HCT116 (cell line): ENCODE results near the gene UGT2A2. TPM values are rescaled to one million over a fixed set of nuclear protein-coding genes. Genes with fewer than 3 reads are reported as not detected.

ENCODE experiments used
- ATAC-seq: fragments of 200-7000 bp; cut with Tn5 transposase; 2 replicates; pipeline ENCODE4 v1.9.1; 2020; ENCODE audit warnings: mild to moderate bottlenecking, moderate library complexity
- BruUV-seq: library from RNA; stranded (reverse); fragments of 400-500 nt; replicated peaks from 2 replicates; lab custom pipeline; 2021; lab: Mats Ljungman, UMichigan
- CTCF ChIA-PET: fragments of 300-600 bp; sonication (Branson Sonifier 250); formaldehyde crosslinking; loops from one replicate; lab custom pipeline; 2021; ENCODE audit warnings: antibody characterized with exemption; lab: Charles Lee
- POLR2A ChIA-PET: fragments of 300-600, 350-600 bp; sonication (Branson Sonifier 250); formaldehyde crosslinking; loops from one replicate; lab custom pipeline; 2021; ENCODE audit warnings: antibody characterized with exemption; lab: Charles Lee
- RAD21 ChIA-PET, 2 experiments: fragments of 300-600 bp; sonication (Branson Sonifier 250); formaldehyde crosslinking; loops; one replicate each; lab custom pipeline; 2023; ENCODE audit warnings: low total read pairs in 2 of 2; ENCODE audit not compliant: uncharacterized antibody in 2 of 2, unreplicated experiment in 2 of 2, low non-redundant PET in 1 of 2; lab: Charles Lee
- DNase-seq: peaks from one replicate; pipeline ENCODE4 v3.0.0-alpha.2; 2010; ENCODE audit warnings: low read depth, low spot score
- H2AFZ ChIP-seq: fragments of 200-600 bp; shearing (Covaris generic), sonication (generic); 2 replicates; pipeline ENCODE4 v1.6.1; 2017; ENCODE audit warnings: low read depth, mixed run types, mixed read lengths, antibody characterized with exemption, low read length; ENCODE audit not compliant: poor library complexity, severe bottlenecking
- H3K27ac ChIP-seq: 2 replicates; pipeline ENCODE4 v1.5.1; 2012; ENCODE audit warnings: low read depth, low read length
- H3K27me3 ChIP-seq: fragments of 200-600 bp; sonication (generic); 2 replicates; pipeline ENCODE4 v1.6.1; 2016; ENCODE audit warnings: mixed run types, low read length, mixed read lengths; ENCODE audit not compliant: insufficient read depth
- H3K36me3 ChIP-seq, 2 experiments: fragments of 200-500 bp in 1 of 2; fragments of 200-600 bp in 1 of 2; sonication (Bioruptor generic) in 1 of 2; sonication (generic) in 1 of 2; 2 replicates each; pipeline versions ENCODE4 v1.5.1 to v1.6.1; 2014 to 2016; ENCODE audit warnings: low read length in 2 of 2, inconsistent platforms in 1 of 2, mixed read lengths in 1 of 2, mixed run types in 1 of 2; ENCODE audit not compliant: insufficient read depth in 2 of 2, control insufficient read depth in 1 of 2
- H3K4me1 ChIP-seq, 2 experiments: fragments of 200-600 bp in 1 of 2; sonication (generic) in 1 of 2; 2 replicates each; pipeline versions ENCODE4 v1.5.1 to v1.6.1; 2012 to 2017; ENCODE audit warnings: low read length in 2 of 2, inconsistent platforms in 1 of 2, mild to moderate bottlenecking in 1 of 2, mixed read lengths in 1 of 2, mixed run types in 1 of 2, moderate library complexity in 1 of 2; ENCODE audit not compliant: insufficient read depth in 2 of 2, control insufficient read depth in 1 of 2
- H3K4me2 ChIP-seq: fragments of 200-600 bp; sonication (generic); 2 replicates; pipeline ENCODE4 v1.6.1; 2017; ENCODE audit warnings: mixed run types, low read length, mixed read lengths
- H3K4me3 ChIP-seq, 2 experiments: fragments of 200-600 bp in 1 of 2; sonication (generic) in 1 of 2; replicated peaks in 1 of 2; 2 replicates each; pipeline ENCODE4 v1.5.1; 2011 to 2016; ENCODE audit warnings: low read length in 2 of 2, control low read depth in 1 of 2, low read depth in 1 of 2, mild to moderate bottlenecking in 1 of 2, mixed read lengths in 1 of 2, mixed run types in 1 of 2
- H3K79me2 ChIP-seq: fragments of 200-600 bp; sonication (generic); 2 replicates; pipeline ENCODE4 v1.6.1; 2017; ENCODE audit warnings: mild to moderate bottlenecking, mixed run types, low read length, moderate library complexity, mixed read lengths; ENCODE audit not compliant: insufficient read depth
- H3K9ac ChIP-seq: fragments of 200-600 bp; sonication (generic); 2 replicates; pipeline ENCODE4 v1.6.1; 2016; ENCODE audit warnings: low read length, mixed read lengths
- H3K9me2 ChIP-seq: fragments of 200-600 bp; sonication (generic), shearing (Covaris generic); 2 replicates; pipeline ENCODE4 v1.6.1; 2017; ENCODE audit warnings: mixed run types, mild to moderate bottlenecking, moderate library complexity; ENCODE audit not compliant: insufficient read depth
- H3K9me3 ChIP-seq, 2 experiments: fragments of 200-500 bp in 1 of 2; fragments of 200-600 bp in 1 of 2; sonication (Bioruptor generic) in 1 of 2; sonication (generic) in 1 of 2; 2 replicates each; pipeline ENCODE4 v1.6.1; 2014 to 2017; ENCODE audit warnings: low read length in 2 of 2, mixed read lengths in 2 of 2, inconsistent platforms in 1 of 2, low read depth in 1 of 2, mild to moderate bottlenecking in 1 of 2, mixed run types in 1 of 2, moderate library complexity in 1 of 2; ENCODE audit not compliant: control insufficient read depth in 1 of 2, insufficient read depth in 1 of 2
- H4K20me1 ChIP-seq: fragments of 200-600 bp; sonication (generic), shearing (Covaris generic); 2 replicates; pipeline ENCODE4 v1.6.1; 2017; ENCODE audit warnings: mixed run types, mild to moderate bottlenecking, moderate library complexity; ENCODE audit not compliant: insufficient read depth
- ATF3 ChIP-seq: IDR thresholded peaks from 2 replicates; pipeline ENCODE4 v1.6.1; 2012
- CBX3 ChIP-seq: IDR thresholded peaks from 2 replicates; pipeline ENCODE4 v1.6.1; 2012; ENCODE audit warnings: low read depth
- CEBPB ChIP-seq: IDR thresholded peaks from 2 replicates; pipeline ENCODE4 v1.6.1; 2012; ENCODE audit warnings: low read depth
- EGR1 ChIP-seq: IDR thresholded peaks from 2 replicates; pipeline ENCODE4 v1.6.1; 2012; ENCODE audit warnings: low read depth
- ELF1 ChIP-seq: IDR thresholded peaks from 2 replicates; pipeline ENCODE4 v1.6.1; 2012; ENCODE audit warnings: low read depth, borderline replicate concordance
- EZH2 ChIP-seq: fragments of 200-600 bp; sonication (generic); IDR thresholded peaks from 2 replicates; pipeline ENCODE4 v1.6.1; 2017; ENCODE audit warnings: antibody characterized with exemption, mixed run types
- EZH2phosphoT487 ChIP-seq: fragments of 200-600 bp; IDR thresholded peaks from 2 replicates; pipeline ENCODE4 v1.6.1; 2018; ENCODE audit warnings: antibody characterized with exemption, borderline replicate concordance
- FOSL1 ChIP-seq: IDR thresholded peaks from 2 replicates; pipeline ENCODE4 v1.6.1; 2012; ENCODE audit warnings: low read depth
- JUND ChIP-seq: IDR thresholded peaks from 2 replicates; pipeline ENCODE4 v1.6.1; 2012
- POLR2A ChIP-seq: IDR thresholded peaks from 2 replicates; pipeline ENCODE4 v1.7.0; 2011; ENCODE audit warnings: borderline replicate concordance; ENCODE audit not compliant: insufficient read depth, insufficient read length; ENCODE audit errors: extremely low read depth
- POLR2AphosphoS5 ChIP-seq: IDR thresholded peaks from 2 replicates; pipeline ENCODE4 v1.6.1; 2011; ENCODE audit warnings: mild to moderate bottlenecking, low read depth, low read length, moderate library complexity
- SP1 ChIP-seq: IDR thresholded peaks from 2 replicates; pipeline ENCODE4 v1.6.1; 2012; ENCODE audit warnings: low read depth
- TCF7L2 ChIP-seq: IDR thresholded peaks from 2 replicates; pipeline ENCODE4 v1.7.0; 2011; ENCODE audit warnings: borderline replicate concordance, inconsistent platforms; ENCODE audit not compliant: insufficient read depth, insufficient read length; ENCODE audit errors: extremely low read depth
- YY1 ChIP-seq: IDR thresholded peaks from 2 replicates; pipeline ENCODE4 v1.6.1; 2011; ENCODE audit warnings: low read length, low read depth, moderate library complexity, mild to moderate bottlenecking; ENCODE audit not compliant: insufficient replicate concordance; ENCODE audit errors: extremely low read depth
- ZBTB33 ChIP-seq: IDR thresholded peaks from 2 replicates; pipeline ENCODE4 v1.6.1; 2011; ENCODE audit warnings: mild to moderate bottlenecking, low read length, moderate library complexity; ENCODE audit not compliant: insufficient replicate concordance; ENCODE audit errors: extremely low read depth
- intact Hi-C: fragments of 100-400 bp; cut with micrococcal nuclease; formaldehyde crosslinking; loops from 2 replicates; pipeline ENCODE4 v1.10.0; 2022
- total RNA-seq: library from RNA; stranded (reverse); gene quantifications from one replicate; pipeline ENCODE4 v1.2.1, GENCODE V29; 2021; ENCODE audit not compliant: unreplicated experiment
- TF ChIP-seq, protein P1 (sequence below): IDR thresholded peaks from 2 replicates; pipeline ENCODE4 v1.6.1; 2012; ENCODE audit warnings: low read depth
- TF ChIP-seq, protein P2 (sequence below): IDR thresholded peaks from 2 replicates; pipeline ENCODE4 v1.6.1; 2012

Gene UGT2A2
- total RNA-seq, 1 experiment from 2014 or later: not detected

- Histone ChIP-seq H3K9me2 (no peaks in the 10 kb centered on the region), H3K36me3 (no peaks in the 10 kb centered on the region), H4K20me1 (no peaks in the 10 kb centered on the region), H3K9me3 (no peaks in the 10 kb centered on the region), H3K27me3 (no peaks in the 10 kb centered on the region), H3K4me2 (no peak overlapping the region), H3K79me2 (no peaks in the 10 kb centered on the region), H2AFZ (no peak overlapping the region), H3K27ac (no peak overlapping the region), H3K9ac (no peak overlapping the region), H3K4me3 (no peak overlapping the region), H3K4me1 (no peaks in the 10 kb centered on the region)
- DNase-seq: no peak
- intact Hi-C loops: no loop called here
- BruUV-seq: no TSS peak
- no peak for TF ChIP-seq YY1
- no peak for TF ChIP-seq EZH2
- no peak for TF ChIP-seq JUND
- no peak for TF ChIP-seq SP1
- no peak for TF ChIP-seq ZBTB33
- no peak for TF ChIP-seq FOSL1
- TF ChIP-seq EGR1: no peak
- no peak for TF ChIP-seq ELF1
- no peak for TF ChIP-seq TCF7L2
- TF ChIP-seq ATF3: no peak
- no peak for TF ChIP-seq POLR2AphosphoS5
- TF ChIP-seq CEBPB: no peak
- TF ChIP-seq, protein P1, sequence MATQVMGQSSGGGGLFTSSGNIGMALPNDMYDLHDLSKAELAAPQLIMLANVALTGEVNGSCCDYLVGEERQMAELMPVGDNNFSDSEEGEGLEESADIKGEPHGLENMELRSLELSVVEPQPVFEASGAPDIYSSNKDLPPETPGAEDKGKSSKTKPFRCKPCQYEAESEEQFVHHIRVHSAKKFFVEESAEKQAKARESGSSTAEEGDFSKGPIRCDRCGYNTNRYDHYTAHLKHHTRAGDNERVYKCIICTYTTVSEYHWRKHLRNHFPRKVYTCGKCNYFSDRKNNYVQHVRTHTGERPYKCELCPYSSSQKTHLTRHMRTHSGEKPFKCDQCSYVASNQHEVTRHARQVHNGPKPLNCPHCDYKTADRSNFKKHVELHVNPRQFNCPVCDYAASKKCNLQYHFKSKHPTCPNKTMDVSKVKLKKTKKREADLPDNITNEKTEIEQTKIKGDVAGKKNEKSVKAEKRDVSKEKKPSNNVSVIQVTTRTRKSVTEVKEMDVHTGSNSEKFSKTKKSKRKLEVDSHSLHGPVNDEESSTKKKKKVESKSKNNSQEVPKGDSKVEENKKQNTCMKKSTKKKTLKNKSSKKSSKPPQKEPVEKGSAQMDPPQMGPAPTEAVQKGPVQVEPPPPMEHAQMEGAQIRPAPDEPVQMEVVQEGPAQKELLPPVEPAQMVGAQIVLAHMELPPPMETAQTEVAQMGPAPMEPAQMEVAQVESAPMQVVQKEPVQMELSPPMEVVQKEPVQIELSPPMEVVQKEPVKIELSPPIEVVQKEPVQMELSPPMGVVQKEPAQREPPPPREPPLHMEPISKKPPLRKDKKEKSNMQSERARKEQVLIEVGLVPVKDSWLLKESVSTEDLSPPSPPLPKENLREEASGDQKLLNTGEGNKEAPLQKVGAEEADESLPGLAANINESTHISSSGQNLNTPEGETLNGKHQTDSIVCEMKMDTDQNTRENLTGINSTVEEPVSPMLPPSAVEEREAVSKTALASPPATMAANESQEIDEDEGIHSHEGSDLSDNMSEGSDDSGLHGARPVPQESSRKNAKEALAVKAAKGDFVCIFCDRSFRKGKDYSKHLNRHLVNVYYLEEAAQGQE: no peak
- TF ChIP-seq, protein P2, sequence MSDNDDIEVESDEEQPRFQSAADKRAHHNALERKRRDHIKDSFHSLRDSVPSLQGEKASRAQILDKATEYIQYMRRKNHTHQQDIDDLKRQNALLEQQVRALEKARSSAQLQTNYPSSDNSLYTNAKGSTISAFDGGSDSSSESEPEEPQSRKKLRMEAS: no peak
- TF ChIP-seq CBX3: no peak
- no peak for TF ChIP-seq EZH2phosphoT487
- no peak for TF ChIP-seq POLR2A
- CTCF ChIA-PET: no interaction called here
- no peak for ATAC-seq
- RAD21 ChIA-PET: no interaction called here
- POLR2A ChIA-PET: no interaction called here
These were observed 9.8 kb upstream of the UGT2A2 start for GRCh38 chr4:69649207-69649606.
